ENCODE results near the gene LTB4R.
A peak's percentile ranks its signal among the peaks of the same experiment; 100 is the strongest.

The LTB4R gene

DNA sequence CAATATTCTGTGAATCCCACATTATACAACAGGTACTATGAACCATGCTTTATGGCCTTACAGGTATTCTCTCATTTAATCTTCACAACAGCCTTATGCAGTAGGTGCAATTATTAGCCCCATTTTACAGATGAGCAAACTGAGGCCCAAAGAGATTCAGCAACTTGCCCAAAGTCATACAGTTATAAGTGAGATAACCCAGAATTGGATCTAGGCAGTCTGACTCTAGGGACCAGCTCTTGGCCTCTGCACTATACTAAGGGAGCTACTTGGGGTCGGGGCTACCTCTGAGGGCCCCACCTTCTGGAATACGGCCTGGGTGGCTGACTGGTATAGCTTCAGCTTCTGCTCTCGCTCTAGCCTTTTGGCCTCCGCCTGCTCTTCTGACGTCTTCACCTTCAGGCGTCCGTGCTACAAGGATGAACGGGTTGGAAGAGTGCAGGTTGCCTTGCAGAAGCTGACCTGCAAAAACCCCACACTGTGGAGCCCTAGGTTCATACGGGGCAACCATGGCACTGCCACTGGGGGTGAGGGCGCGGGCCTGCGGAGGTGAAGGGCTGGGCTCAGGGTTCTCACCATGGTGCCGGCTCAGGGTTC lies 40.7 kb upstream of the LTB4R start:
- no peaks in the 10 kb centered on the region for H3K27me3 ChIP-seq (ENCODE audit: control insufficient read depth, insufficient read depth, low read length)
- H3K9me3 ChIP-seq (replicated peaks; ENCODE audit: low read length) = no peaks in the 10 kb centered on the region
- H3K36me3 ChIP-seq (ENCODE audit: insufficient read depth, low read length) = peaks cover 23% of the 10 kb centered on the region
- peaks cover 9% of the 10 kb centered on the region for H3K4me1 ChIP-seq (ENCODE audit: control insufficient read depth, insufficient read depth, low read length)
- H3K9ac ChIP-seq (ENCODE audit: low read depth, low read length) = peak overlapping the region; percentile 100
- peak overlapping the region; percentile 95 for H3K4me3 ChIP-seq (ENCODE audit: low read length)
- H3K4me2 ChIP-seq (ENCODE audit: low read length) = peak overlapping the region; percentile 99

DNA sequence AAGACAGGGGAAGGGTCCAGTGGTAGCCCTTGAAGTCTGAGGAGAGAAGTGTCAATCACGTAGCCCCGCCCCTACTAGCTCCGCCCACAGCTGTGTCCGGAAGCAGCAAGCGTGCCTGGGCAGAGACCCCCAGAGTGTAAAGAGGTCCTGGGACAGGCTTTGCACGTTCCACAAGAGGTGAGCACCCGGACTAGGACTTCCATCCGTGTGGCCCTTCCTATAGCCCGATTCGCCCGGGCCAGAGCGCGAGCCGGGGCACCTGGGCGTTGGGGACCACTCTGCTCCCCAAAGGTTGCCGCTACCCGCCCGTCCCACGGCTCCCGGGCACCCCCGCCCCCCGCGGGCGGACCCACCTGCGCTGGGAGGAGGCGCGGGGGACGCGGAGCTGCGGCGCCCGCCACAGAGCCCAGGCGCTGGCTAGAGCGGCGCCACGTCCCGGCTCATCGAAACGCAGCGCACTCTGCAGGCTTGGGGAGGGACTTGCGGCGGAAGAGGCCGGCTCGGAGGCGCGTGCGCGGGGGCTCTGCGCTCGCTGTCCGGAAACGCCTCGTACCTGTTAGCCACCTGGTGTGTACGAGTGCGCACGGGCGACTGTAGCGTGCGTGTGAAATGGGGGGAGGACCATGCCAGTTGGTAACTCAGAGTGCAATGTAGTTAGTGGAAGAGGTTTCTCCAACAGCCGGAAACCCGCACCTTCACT lies 40.0 kb upstream of the LTB4R start, which contains the start of gene RABGGTA:
RABGGTA (minus strand) TSS at position 464 of the 700 bp plus-strand sequence. CDS start 482 bp downstream, outside the sequence.
- Histone ChIP-seq H3K36me3 (ENCODE audit: insufficient read depth, low read length) (peaks cover 17% of the 10 kb centered on the region), H3K9me3 (replicated peaks; ENCODE audit: low read length) (no peaks in the 10 kb centered on the region), H3K4me3 (ENCODE audit: low read length) (peak within 1 kb of the TSS; percentile 95), H3K27me3 (ENCODE audit: control insufficient read depth, insufficient read depth, low read length) (no peaks in the 10 kb centered on the region), H3K4me1 (ENCODE audit: control insufficient read depth, insufficient read depth, low read length) (peaks cover 9% of the 10 kb centered on the region), H3K4me2 (ENCODE audit: low read length) (peak within 1 kb of the TSS; percentile 99), H3K9ac (ENCODE audit: low read depth, low read length) (peak within 1 kb of the TSS; percentile 100)

DNA sequence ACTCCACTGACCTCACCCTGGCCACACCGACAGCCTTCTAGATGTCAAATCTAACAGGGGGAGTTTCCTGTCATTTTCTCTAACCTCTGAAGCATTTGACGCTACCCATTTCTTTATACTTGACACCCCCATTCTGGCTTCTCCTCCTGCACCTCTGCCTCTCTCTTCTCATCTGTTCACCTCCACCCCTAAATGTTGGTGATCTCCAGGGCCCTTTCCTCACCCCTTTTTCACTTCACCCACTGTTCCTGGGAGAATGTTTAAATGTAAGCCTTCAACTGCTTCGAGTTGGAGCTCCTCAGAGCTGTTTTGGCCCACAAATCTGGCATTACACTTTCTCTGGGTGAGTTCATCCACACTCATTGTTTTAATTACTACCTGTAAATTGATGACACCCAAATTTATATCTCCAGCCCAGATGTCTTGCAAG lies 39.5 kb upstream of the LTB4R start:
- Histone ChIP-seq H3K9me3 (replicated peaks; ENCODE audit: low read length) (no peaks in the 10 kb centered on the region), H3K36me3 (ENCODE audit: insufficient read depth, low read length) (peaks cover 13% of the 10 kb centered on the region), H3K27me3 (ENCODE audit: control insufficient read depth, insufficient read depth, low read length) (no peaks in the 10 kb centered on the region), H3K4me1 (ENCODE audit: control insufficient read depth, insufficient read depth, low read length) (peaks cover 9% of the 10 kb centered on the region), H3K4me3 (ENCODE audit: low read length) (peak overlapping the region; percentile 95), H3K9ac (ENCODE audit: low read depth, low read length) (peak overlapping the region; percentile 100), H3K4me2 (ENCODE audit: low read length) (peak overlapping the region; percentile 99)

DNA sequence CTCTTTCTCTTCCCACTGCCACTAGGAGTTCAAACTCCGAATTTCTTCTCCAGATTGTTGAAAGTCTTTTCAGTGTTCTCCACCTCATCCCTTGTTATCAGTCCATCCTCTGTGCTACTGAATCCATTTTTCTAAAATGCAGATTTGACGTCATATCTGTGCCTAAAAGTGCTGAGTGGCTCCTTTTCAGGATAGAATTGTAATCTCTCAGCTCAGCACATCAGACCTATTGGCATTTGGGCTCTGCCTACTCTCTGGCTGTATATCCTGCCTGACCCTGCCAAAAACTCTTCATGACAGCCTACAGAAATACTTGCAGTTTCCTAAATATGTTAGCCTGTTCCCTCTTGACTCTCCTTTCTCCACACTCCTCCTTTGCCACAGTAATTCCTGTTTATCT lies 38.8 kb upstream of the LTB4R start:
- Histone ChIP-seq H3K9me3 (replicated peaks; ENCODE audit: low read length) (no peaks in the 10 kb centered on the region), H3K4me2 (ENCODE audit: low read length) (no peak overlapping the region), H3K4me3 (ENCODE audit: low read length) (no peak overlapping the region), H3K36me3 (ENCODE audit: insufficient read depth, low read length) (peaks cover 9% of the 10 kb centered on the region), H3K4me1 (ENCODE audit: control insufficient read depth, insufficient read depth, low read length) (peaks cover 9% of the 10 kb centered on the region), H3K9ac (ENCODE audit: low read depth, low read length) (no peak overlapping the region), H3K27me3 (ENCODE audit: control insufficient read depth, insufficient read depth, low read length) (no peaks in the 10 kb centered on the region)

DNA sequence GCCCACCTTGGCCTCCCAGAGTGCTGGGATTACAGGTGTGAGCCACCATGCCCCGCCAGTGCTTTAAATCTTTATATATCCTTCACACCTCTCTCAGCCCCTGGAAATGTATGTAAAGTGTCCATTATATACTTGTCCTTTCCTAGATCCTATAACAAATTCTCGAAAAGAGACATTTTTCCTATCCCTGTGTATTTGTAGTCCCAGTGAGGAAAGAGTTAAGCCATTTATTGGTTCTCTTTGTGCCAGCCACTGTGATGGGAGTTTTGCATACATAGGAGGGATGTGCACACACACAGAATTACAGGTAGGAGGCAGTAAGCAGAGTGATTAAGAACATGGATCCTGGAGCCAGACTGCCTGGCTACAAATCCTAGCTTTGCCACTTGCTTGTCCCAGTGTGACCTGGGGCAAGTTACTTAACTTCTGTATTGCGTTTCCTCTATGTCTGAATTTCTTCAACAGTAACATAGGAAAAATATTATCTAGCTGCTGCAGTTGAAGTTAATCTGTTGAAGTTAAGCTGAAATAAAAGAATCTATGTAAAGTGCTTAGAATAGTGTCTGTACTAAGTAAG lies 37.8 kb upstream of the LTB4R start:
- Histone ChIP-seq H3K36me3 (ENCODE audit: insufficient read depth, low read length) (peaks cover 4% of the 10 kb centered on the region), H3K4me2 (ENCODE audit: low read length) (no peak overlapping the region), H3K4me1 (ENCODE audit: control insufficient read depth, insufficient read depth, low read length) (peaks cover 9% of the 10 kb centered on the region), H3K9me3 (replicated peaks; ENCODE audit: low read length) (no peaks in the 10 kb centered on the region), H3K27me3 (ENCODE audit: control insufficient read depth, insufficient read depth, low read length) (no peaks in the 10 kb centered on the region), H3K4me3 (ENCODE audit: low read length) (no peak overlapping the region), H3K9ac (ENCODE audit: low read depth, low read length) (no peak overlapping the region)

DNA sequence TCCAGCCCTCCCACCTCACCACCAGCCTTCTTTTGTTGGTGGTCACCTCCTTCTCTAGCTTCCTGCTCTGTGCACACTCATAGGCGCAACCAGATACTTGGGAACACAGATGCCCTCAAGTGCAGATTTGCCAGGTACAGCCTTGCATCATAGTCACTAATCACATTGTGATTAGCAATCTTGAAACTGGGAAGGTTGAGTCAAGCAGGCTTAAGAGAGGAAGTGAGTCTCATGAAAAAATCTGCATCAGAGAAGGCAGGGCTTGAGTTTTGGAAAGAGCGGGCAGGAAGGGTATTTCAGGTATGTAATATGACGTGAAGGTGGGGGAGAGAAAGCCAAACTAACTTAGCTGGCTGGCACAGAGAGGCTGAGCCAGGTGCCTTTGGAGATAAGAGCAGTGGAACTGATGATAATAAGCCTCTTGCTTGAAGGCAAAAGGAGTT lies 37.2 kb upstream of the LTB4R start:
- Histone ChIP-seq H3K9me3 (replicated peaks; ENCODE audit: low read length) (no peaks in the 10 kb centered on the region), H3K4me3 (ENCODE audit: low read length) (no peak overlapping the region), H3K4me1 (ENCODE audit: control insufficient read depth, insufficient read depth, low read length) (peaks cover 9% of the 10 kb centered on the region), H3K9ac (ENCODE audit: low read depth, low read length) (no peak overlapping the region), H3K36me3 (ENCODE audit: insufficient read depth, low read length) (no peaks in the 10 kb centered on the region), H3K4me2 (ENCODE audit: low read length) (no peak overlapping the region), H3K27me3 (ENCODE audit: control insufficient read depth, insufficient read depth, low read length) (no peaks in the 10 kb centered on the region)

DNA sequence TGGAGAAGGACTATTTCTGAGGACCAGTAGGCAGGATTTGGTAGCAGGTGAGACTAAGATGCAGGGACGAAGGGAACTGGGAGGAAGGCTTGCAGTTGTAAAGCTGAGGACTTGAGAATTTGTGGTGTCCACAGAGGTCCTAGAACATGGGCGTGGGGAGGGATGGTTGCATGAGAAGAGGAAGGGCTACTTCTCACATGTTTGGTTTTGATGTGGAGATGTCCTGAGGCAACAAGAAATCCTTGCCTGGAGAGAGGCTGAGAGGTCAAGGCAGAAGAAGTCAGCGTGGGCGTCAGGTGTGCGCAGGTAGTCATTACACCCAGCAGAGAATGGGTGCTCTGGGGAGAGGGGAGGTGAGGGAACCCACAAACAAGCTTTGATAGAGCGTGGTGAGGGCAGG lies 34.2 kb upstream of the LTB4R start:
- H3K4me1 ChIP-seq (ENCODE audit: control insufficient read depth, insufficient read depth, low read length) = no peaks in the 10 kb centered on the region
- H3K36me3 ChIP-seq (ENCODE audit: insufficient read depth, low read length) = no peaks in the 10 kb centered on the region
- no peak overlapping the region for H3K4me2 ChIP-seq (ENCODE audit: low read length)
- H3K27me3 ChIP-seq (ENCODE audit: control insufficient read depth, insufficient read depth, low read length) = no peaks in the 10 kb centered on the region
- no peak overlapping the region for H3K4me3 ChIP-seq (ENCODE audit: low read length)
- H3K9me3 ChIP-seq (replicated peaks; ENCODE audit: low read length) = no peaks in the 10 kb centered on the region
- no peak overlapping the region for H3K9ac ChIP-seq (ENCODE audit: low read depth, low read length)

DNA sequence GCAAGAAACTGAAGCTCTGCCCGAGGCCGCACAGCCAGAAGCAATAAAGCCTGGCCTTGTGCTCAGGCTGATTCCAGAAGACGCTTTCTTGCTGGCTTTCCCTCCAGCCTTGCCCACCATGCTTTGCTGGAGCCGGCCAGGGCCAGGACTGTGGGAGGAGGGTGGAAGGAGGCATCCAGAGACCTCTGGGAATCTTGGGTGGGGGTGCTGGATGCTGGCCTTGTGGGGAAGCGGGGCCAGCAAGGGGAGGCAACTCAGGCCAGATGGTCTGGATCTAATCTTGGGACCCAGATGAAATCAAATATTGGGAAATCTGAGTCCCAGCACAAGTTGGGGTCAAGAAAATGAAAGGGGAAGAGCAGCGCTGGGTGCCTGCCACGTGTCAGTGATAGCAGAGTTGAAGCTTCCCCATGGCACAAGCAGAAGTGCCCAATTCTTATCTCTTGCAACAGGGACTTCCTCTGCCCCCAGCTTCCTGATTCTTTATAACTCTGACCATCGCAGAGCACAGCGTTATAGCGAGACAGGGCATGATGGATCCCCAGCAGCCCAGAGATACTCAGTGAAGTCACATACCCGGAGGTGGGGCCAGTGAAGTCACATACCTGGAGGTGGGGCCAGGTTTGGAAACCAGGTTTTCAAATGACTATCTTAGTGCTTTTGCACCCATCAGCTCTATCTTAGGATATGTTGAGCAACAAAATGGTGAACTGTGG lies 33.5 kb upstream of the LTB4R start:
- no peaks in the 10 kb centered on the region for H3K27me3 ChIP-seq (ENCODE audit: control insufficient read depth, insufficient read depth, low read length)
- no peak overlapping the region for H3K4me3 ChIP-seq (ENCODE audit: low read length)
- H3K36me3 ChIP-seq (ENCODE audit: insufficient read depth, low read length) = no peaks in the 10 kb centered on the region
- H3K4me2 ChIP-seq (ENCODE audit: low read length) = no peak overlapping the region
- H3K9ac ChIP-seq (ENCODE audit: low read depth, low read length) = no peak overlapping the region
- H3K4me1 ChIP-seq (ENCODE audit: control insufficient read depth, insufficient read depth, low read length) = no peaks in the 10 kb centered on the region
- H3K9me3 ChIP-seq (replicated peaks; ENCODE audit: low read length) = no peaks in the 10 kb centered on the region

DNA sequence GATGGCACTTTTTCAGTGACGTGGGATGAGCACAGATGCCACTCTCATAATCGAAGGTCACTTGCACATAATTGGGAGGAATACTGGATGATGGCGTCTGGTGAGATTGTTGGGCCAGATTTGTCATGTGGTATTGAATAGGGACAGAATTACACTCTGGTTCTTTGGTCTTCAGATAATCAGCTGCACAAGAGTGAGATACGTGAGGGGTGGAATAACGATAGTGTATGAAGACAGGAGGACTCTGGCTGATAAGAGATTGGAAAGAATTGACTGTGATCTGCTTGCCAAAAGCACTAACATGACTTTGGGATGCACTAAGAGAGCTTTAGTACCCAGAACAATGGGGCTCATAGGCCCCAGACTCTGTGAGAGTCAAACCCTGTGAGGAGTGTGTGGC lies 32.9 kb upstream of the LTB4R start:
- H3K27me3 ChIP-seq (ENCODE audit: control insufficient read depth, insufficient read depth, low read length) = no peaks in the 10 kb centered on the region
- H3K4me1 ChIP-seq (ENCODE audit: control insufficient read depth, insufficient read depth, low read length) = no peaks in the 10 kb centered on the region
- no peaks in the 10 kb centered on the region for H3K9me3 ChIP-seq (replicated peaks; ENCODE audit: low read length)
- H3K4me3 ChIP-seq (ENCODE audit: low read length) = no peak overlapping the region
- no peak overlapping the region for H3K9ac ChIP-seq (ENCODE audit: low read depth, low read length)
- H3K4me2 ChIP-seq (ENCODE audit: low read length) = no peak overlapping the region
- no peaks in the 10 kb centered on the region for H3K36me3 ChIP-seq (ENCODE audit: insufficient read depth, low read length)

DNA sequence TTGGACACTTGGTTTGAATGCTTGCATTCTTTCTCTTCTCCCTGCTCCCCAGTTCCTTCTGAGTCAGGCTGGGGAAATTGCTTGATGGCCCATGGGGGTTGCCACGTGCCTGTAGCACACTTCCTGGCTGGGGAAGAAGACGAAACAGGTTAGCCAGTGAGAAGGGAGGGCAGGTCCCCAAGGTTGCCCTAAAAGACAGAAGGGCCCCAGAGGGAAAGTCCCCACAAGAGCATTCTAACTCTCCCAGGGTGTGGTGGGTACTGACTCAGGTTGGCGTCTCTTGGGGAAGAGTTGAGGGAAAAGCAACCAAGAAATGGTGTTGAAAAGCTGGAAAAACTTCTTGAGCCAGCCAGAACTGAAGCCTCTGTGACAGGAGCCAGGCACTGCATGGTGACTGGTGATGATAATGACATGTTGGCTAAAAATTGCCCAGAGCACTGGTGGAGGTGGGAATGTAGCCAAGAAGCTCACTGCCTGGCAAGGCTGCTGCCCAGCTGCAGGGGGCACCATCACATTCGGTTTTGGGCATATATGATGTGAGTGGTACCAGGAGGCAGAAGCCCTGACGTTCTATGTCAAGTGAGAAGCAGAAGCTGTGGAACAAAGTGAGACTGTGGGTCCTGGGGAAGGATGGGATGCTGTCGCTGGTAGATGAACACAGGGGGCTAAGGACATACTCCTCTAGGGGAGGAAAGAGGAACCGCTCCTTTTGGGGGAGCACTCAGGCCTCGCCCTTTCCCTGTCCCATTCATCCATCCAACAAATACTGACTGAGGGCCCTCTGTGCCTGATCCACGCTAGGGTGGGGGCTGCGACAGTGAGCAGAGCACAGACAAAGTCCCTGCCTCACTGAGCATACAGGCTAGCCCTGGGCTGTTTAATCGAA lies 31.8 kb upstream of the LTB4R start:
- H3K27me3 ChIP-seq (ENCODE audit: control insufficient read depth, insufficient read depth, low read length) = no peaks in the 10 kb centered on the region
- H3K9ac ChIP-seq (ENCODE audit: low read depth, low read length) = no peak overlapping the region
- H3K36me3 ChIP-seq (ENCODE audit: insufficient read depth, low read length) = no peaks in the 10 kb centered on the region
- peak overlapping the region; percentile 0 for H3K4me2 ChIP-seq (ENCODE audit: low read length)
- no peaks in the 10 kb centered on the region for H3K4me1 ChIP-seq (ENCODE audit: control insufficient read depth, insufficient read depth, low read length)
- no peaks in the 10 kb centered on the region for H3K9me3 ChIP-seq (replicated peaks; ENCODE audit: low read length)
- H3K4me3 ChIP-seq (ENCODE audit: low read length) = no peak overlapping the region
